H7 (cell line): ENCODE results near the gene PSMD5. TPM values are rescaled to one million over a fixed set of nuclear protein-coding genes. Genes with fewer than 3 reads are reported as not detected.

ENCODE experiments used
- DNase-seq: peaks from one replicate; pipeline ENCODE4 v3.0.0; 2012
- H3K27me3 ChIP-seq: 2 replicates; pipeline ENCODE4 v1.6.0; 2011; ENCODE audit warnings: mild to moderate bottlenecking, low read length; ENCODE audit not compliant: control insufficient read depth, insufficient read depth
- H3K36me3 ChIP-seq: replicated peaks from 2 replicates; pipeline ENCODE4 v1.5.1; 2011; ENCODE audit warnings: low read length; ENCODE audit not compliant: control insufficient read depth, insufficient read depth
- H3K4me3 ChIP-seq: 2 replicates; pipeline ENCODE4 v1.5.1; 2011; ENCODE audit warnings: low read depth, mild to moderate bottlenecking, control low read depth, low read length, moderate library complexity; ENCODE audit not compliant: insufficient read depth
- total RNA-seq: library from RNA; depleted of rRNA; stranded (reverse); fragments of >200 nt; shearing (Covaris generic); gene quantifications from 2 replicates; pipeline ENCODE4 v1.2.3, GENCODE V29; 2014

The PSMD5 gene
- total RNA-seq, 1 experiment from 2014 or later: 25.6 TPM

- H3K4me3 ChIP-seq: no peak overlapping the region
Observed at GRCh38 chr9:120855827-120856670, 13.3 kb upstream of the PSMD5 start.

GRCh38 chr9:120854596-120855327, 12.0 kb upstream of the PSMD5 start:
- Histone ChIP-seq H3K36me3 (peaks cover 4% of the 10 kb centered on the region), H3K27me3 (no peaks in the 10 kb centered on the region), H3K4me3 (no peak overlapping the region)
- no peak for DNase-seq

More at GRCh38 chr9:120855827-120856670, 13.3 kb upstream of the PSMD5 start:
- peaks cover 10% of the 10 kb centered on the region for H3K36me3 ChIP-seq
- no peak for DNase-seq
- no peaks in the 10 kb centered on the region for H3K27me3 ChIP-seq

- DNase-seq: no peak
- no peaks in the 10 kb centered on the region for H3K27me3 ChIP-seq
- H3K36me3 ChIP-seq: peaks cover 2% of the 10 kb centered on the region
- H3K4me3 ChIP-seq: no peak overlapping the region
Observed at GRCh38 chr9:120853198-120853597, 10.5 kb upstream of the PSMD5 start.

- no peak overlapping the region for H3K4me3 ChIP-seq
- peak; percentile 54 for DNase-seq
- H3K27me3 ChIP-seq: no peaks in the 10 kb centered on the region
- H3K36me3 ChIP-seq: no peaks in the 10 kb centered on the region; the same call in 1 of the 2 replicates
Observed at GRCh38 chr9:120852240-120853010, 9.7 kb upstream of the PSMD5 start.

GRCh38 chr9:120851449-120851848, 8.7 kb upstream of the PSMD5 start:
- H3K4me3 ChIP-seq: no peak overlapping the region
- H3K36me3 ChIP-seq: no peaks in the 10 kb centered on the region; the same call in 1 of the 2 replicates
- no peaks in the 10 kb centered on the region for H3K27me3 ChIP-seq
- DNase-seq: no peak

GRCh38 chr9:120850315-120850714, 7.6 kb upstream of the PSMD5 start:
- no peak for DNase-seq
- Histone ChIP-seq H3K36me3 (no peaks in the 10 kb centered on the region; the same call in 1 of the 2 replicates), H3K4me3 (no peak overlapping the region), H3K27me3 (no peaks in the 10 kb centered on the region)

- DNase-seq: peak; percentile 33
- H3K36me3 ChIP-seq: no peaks in the 10 kb centered on the region; the same call in 1 of the 2 replicates
- H3K27me3 ChIP-seq: no peaks in the 10 kb centered on the region
- no peak overlapping the region for H3K4me3 ChIP-seq
Observed at GRCh38 chr9:120846906-120847305, 4.2 kb upstream of the PSMD5 start.

GRCh38 chr9:120846251-120846889, 3.6 kb upstream of the PSMD5 start:
- Histone ChIP-seq H3K36me3 (no peaks in the 10 kb centered on the region; the same call in 1 of the 2 replicates), H3K4me3 (no peak overlapping the region), H3K27me3 (no peaks in the 10 kb centered on the region)
- no peak for DNase-seq

- no peak for DNase-seq
- H3K27me3 ChIP-seq: no peaks in the 10 kb centered on the region
- H3K36me3 ChIP-seq: no peaks in the 10 kb centered on the region
- no peak overlapping the region for H3K4me3 ChIP-seq
Observed at GRCh38 chr9:120845255-120845654, 2.5 kb upstream of the PSMD5 start.

GRCh38 chr9:120841930-120842684, 615 bp downstream of the PSMD5 start:
- DNase-seq: peak; percentile 23
- Histone ChIP-seq H3K36me3 (no peaks in the 10 kb centered on the region; the same call in 1 of the 2 replicates), H3K27me3 (no peaks in the 10 kb centered on the region), H3K4me3 (peak overlapping the region; percentile 91)

- H3K36me3 ChIP-seq: no peaks in the 10 kb centered on the region; the same call in 1 of the 2 replicates
- no peak overlapping the region for H3K4me3 ChIP-seq
- no peaks in the 10 kb centered on the region for H3K27me3 ChIP-seq
- no peak for DNase-seq
Observed at GRCh38 chr9:120839146-120839545, 3.6 kb downstream of the PSMD5 start.

- H3K27me3 ChIP-seq: no peaks in the 10 kb centered on the region
- DNase-seq: no peak
- no peak overlapping the region for H3K4me3 ChIP-seq
- H3K36me3 ChIP-seq: peaks cover 3% of the 10 kb centered on the region
Observed at GRCh38 chr9:120837921-120838320, 4.8 kb downstream of the PSMD5 start.

- DNase-seq: no peak
- Histone ChIP-seq H3K4me3 (no peak overlapping the region), H3K27me3 (no peaks in the 10 kb centered on the region), H3K36me3 (peaks cover 15% of the 10 kb centered on the region)
Observed at GRCh38 chr9:120833325-120833724, 9.4 kb downstream of the PSMD5 start.
